Retina (tissue), 1 donor: ENCODE data around the gene CALCOCO1.

Experiments used
- DNase-seq: peaks from one replicate; pipeline ENCODE4 v3.0.0-alpha.2; 2016

The CALCOCO1 gene

DNA sequence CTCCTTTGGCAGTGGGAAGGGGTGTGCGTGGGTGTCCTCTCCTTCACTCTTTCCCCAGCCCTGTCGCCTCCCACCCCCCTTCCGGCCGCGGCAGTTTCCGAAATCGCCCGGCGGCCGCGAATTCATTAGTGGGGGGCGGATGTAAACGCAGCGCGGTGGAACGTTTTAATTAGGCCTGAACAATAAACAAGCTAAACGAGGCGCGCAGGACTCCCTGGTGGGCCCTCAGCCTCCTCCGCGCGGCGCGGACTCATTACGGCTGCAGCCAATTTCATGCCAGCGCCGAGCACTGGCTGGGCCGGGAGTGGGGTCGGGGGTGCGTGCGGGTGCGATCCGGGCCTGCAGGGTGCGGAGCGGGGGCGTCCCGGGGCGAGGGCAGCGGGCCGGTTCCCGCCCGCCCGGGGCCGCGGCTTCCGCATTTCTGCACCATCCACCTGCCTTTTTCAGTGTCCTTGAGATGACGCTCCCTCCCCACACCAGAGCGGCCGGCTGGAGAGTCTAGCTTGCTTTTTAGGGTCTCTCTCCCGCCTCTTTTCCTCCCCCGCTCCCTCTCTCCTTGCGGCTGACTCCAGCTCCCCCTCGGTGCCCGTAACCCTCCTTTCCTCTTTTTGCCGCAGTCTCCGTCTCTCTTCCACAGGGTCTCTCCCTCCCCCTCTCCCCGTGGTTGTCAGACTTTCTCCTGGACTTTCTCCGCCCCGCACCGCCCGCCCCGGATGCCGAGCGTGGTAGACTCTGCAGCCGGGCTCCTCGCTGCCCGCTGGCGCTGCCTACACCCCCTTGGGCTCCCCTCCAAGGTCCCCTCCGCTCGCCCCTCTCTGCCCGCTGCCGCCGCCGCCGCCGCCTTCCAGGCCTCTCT is 24.3 kb upstream of the CALCOCO1 start, which contains the start of gene CISTR:
Gene CISTR (minus strand): TSS at position 644 of the 856 bp plus-strand sequence.
- peak; percentile 91 for DNase-seq

DNA sequence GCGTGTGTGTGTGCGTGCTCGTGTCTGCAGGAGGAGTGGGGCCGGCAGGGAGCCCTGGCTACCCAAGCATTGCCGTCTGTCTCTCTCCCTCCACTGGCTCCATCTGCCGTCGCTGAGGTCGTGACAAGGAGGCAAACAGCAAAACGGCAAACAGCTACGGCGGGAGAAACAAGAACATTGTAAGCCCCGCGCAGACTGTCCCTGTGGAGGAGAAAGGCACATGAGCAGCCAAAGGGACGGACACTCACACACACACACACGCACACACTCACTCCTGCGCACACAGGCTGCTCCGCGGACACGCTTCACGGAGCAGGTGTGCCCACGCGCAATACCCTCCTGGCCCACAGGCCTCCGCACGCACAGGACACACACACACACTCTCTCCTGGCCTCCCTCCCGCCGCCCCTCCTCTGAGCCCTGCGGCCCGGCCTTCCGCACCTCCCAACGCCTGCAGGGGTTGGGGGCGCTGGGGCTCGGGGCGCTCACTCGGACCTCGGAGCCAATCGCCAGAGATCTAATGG is 23.6 kb upstream of the CALCOCO1 start:
- DNase-seq, result peak; percentile 87

DNA sequence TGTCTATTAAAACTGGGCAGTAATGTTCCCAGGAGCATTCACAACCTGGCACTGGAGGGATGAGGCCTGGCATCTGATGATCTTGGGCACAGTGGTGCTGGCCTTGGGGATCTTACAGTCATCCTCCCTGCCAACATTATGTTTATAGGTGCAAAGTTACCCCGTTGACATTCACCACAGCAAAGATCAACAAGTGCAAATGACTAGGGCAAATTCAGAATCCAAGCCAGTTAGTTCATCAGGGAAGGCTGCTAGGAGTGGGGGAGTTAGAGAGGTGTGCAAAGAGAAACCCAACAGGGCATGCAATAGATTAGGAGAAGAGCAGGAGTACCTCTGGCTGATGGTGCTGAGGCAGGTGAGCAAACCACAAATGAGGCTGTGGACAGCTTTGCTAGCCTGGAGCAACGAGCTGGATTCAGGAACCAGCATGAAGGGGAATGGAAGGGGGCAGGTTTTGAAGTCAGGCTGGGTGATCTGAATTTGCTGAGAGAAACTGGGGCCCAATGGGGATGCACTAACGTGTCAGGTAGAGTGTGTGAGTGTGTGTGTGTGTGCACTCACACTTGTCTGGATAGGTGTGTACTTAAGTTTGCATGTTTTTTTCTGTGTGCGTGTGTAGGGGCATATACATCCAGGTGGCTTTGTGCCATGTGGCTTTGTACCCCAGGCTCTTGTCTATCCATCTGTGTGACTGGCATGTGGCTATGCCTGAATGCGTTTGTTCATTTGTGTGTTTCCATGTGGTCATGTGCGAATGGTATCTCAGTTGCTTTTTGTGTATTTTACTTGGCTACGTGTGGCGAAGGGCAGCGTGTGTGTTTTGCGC is 22.9 kb upstream of the CALCOCO1 start:
- DNase-seq, result no peak

DNA sequence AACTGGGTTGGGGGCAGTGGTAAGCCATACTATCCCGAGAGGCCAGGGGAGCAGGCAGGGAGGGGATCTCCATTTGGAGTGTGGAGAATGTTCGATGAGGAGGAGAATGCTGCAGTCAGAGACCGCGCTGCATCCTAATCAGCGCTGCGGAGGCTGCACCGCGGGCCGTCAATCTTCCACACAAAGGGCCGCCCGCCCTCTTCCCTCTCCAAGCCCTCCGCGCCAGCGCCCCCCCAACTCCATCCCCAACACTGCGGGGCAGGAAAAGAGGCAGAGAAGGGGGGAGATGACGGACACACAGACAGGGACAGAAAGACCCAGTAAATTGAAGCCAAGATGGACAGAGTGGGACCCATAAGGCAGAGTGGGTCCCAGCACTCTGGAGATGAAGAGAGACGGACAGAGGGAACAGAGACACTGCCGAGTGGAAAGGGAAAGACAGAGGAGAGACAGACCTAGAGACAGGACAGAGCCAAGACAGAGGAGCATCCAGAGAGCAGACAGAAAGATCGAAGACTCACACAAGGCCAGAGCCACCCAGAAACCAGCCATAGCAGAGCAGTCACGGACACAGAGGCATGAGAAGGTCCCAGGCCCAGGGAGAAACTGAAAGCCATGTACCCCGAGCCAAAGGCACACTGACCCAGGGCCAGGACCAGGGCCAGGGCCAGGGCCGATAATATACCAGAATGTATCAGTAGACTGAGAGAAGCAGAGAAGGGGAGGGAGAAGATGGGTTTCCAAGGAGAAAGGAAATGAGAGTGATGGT is 21.0 kb upstream of the CALCOCO1 start:
- peak; percentile 78 for DNase-seq

DNA sequence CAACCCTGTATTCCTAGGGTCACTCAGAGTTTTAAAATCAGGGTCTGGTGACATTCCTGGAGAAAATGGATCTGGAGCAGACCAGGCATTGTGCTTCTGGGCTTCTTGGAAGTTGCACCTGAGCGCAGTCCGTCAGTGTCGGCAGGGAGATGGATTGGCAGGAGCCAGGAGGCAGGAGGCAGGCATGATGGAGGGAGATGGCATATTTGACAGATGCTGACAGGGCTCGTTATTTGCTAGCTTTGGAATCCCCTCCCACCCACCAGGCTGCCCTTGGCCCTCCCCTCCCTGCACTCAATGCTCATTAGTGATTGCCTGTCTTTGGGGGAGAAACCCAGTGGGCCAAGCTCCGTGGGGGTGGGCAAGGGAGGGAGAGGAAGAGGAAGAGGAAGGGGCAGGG is 19.8 kb upstream of the CALCOCO1 start:
- DNase-seq, result no peak

DNA sequence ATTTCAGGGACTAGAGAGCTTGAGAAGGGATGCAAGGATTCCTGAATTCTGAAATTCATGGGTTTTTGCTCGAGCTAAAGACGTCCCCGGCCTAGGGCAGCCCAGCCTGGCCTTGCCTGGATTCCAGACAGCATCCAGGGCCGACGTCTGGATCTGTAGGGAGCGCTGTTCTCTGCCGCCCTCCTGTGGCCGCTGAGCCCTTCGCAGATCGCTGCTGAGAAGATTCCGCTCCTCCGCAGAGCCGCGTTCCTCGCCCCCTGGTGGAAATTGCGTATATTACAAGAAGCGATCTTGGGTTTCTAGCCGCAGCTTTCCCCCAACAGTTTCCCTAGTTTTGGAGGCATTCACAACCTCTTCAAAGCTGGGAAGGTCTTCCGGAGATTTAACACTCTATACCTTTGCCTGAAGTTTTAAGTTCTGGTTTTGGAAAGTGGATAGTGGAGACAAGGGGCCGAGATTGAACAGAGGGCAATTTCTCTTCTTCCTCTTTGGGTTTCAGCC is 19.4 kb upstream of the CALCOCO1 start:
- peak; percentile 96 for DNase-seq

DNA sequence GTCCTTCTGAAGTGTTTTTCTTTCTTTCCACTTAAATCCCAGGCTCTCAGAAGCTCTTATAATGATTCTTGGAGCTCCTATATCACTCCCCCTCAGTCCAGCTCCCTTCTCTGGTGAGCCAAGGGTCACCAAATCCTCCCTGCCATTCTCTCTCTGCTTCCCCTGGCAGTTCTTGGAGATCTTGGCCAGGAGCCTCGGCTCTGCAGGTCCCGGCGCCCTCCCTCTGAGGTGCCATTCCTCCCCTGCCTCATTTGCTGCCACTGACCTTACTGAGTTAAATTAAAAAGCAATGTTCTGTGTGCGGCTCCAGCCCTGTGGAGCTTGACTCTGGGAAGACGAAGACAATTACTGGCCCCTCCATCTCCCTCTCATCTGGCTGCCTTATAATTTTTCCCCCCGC is 17.5 kb upstream of the CALCOCO1 start:
- peak; percentile 38 for DNase-seq

DNA sequence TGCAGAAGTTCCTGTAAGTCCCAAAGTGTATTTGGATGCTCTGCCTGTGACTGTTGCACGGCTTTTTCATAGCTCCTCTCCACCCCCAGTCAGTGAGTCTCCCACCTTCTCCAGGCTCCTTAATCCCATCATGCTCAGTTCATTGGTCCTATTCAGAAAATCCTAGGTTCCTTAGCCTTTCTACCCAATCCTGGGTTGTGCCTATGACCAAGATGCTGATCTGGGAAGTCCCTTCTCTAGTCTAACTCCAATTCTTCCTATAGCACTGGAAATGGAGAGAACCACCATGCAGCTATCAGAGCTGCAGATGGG is 16.8 kb upstream of the CALCOCO1 start:
- DNase-seq, result peak; percentile 13

DNA sequence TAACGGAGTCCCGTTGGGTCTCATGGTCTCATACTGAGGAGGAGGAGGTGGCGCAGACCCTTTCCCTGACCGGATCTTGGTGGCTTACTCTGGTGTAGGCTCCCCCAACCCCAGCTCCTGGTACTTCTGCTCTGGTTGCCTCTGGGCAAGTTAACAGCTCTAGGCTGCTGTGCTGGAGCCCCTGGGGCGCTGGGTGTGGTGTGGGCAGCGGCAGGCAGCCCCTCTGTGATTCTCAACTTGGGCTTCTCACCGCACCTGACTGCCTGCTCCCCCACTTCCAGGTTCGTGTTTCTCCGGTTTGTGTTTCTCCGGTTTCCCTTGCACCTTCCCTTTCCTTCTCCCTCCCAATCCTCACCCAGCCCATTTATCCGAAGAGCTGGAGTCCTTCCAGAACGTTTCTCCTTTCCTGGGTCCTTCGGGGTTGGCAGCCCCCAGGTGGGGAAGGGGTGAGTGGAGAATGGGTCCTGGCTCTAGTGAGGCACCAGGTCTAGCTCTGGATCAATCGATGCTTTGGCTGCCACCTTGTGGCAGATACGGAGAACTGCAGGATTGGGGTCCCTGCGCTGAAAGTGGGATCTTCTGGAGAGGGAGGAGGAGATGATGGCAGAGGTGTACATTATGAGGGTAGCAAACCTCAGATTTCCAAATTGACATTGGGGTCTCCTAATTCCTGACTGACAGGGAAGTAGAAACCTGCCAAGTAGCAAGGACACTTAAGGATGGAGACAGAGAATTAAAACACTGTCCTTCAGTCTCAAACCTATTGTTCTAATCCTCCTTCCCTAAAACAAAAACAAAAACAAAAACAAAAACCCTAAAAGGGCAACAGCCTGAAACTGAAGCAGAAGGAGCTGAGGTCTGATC is 16.2 kb upstream of the CALCOCO1 start:
- peak; percentile 90 for DNase-seq

DNA sequence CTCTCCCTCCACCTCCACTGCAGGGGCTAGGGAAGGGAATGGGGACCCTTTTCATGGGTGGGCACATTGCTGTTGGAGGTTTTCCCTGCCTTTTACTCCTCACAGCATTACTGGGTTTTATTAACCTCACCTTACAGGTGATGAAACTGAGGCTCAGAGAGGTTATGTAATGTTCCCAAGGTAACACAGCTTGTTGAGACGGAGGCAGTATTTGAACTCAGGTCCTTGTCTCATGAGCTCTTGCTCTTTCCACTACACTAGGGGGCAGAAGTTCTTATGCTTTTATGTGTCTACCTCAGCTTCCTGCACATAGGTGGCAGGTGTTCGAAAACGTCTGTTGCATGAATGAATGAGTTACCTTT is 12.9 kb upstream of the CALCOCO1 start:
- no peak for DNase-seq

DNA sequence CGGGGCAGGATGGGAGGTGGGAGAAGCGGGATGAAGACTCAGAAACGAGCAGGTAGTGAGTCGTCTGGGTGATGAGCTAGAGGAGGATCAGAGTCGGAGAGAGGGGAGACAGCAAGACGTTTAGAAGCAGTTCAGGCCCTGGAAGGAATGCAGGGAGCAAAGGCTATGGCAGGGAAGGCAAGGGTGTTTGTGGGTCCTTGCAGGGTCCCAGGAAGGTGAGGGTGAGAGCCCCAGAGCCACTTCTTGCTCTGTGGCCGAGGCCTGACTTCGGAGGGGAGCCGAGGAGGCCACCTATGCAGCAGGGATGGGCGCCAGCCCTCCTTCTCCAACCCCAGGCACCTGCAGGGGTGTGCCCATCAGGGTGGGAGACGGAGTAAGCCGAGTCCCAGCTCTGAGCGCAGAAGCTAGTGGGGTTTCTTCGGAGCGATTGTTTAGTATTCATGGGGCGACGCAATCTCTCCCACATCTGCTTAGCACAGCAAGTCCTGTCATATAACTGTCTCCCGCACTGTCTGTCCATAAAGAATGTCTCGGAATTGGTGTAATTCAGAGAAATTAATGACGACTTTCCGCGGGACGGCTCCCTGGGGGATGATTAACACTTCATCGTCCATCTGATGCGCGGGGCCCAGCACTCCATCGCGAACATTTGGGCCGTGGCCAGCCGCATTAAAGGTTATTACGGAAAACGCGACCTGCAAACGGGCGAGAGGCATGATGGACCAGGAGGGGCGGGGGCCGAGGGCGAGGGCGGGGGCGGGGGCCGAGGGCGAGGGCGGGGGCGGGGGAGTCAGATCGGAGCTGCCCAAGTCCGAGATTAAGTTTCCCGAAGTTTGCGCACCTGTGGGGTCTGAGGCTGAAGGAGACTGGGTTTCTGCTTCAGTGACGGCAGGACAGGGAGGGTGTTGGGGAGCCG is 12.2 kb upstream of the CALCOCO1 start:
- peak; percentile 57 for DNase-seq

DNA sequence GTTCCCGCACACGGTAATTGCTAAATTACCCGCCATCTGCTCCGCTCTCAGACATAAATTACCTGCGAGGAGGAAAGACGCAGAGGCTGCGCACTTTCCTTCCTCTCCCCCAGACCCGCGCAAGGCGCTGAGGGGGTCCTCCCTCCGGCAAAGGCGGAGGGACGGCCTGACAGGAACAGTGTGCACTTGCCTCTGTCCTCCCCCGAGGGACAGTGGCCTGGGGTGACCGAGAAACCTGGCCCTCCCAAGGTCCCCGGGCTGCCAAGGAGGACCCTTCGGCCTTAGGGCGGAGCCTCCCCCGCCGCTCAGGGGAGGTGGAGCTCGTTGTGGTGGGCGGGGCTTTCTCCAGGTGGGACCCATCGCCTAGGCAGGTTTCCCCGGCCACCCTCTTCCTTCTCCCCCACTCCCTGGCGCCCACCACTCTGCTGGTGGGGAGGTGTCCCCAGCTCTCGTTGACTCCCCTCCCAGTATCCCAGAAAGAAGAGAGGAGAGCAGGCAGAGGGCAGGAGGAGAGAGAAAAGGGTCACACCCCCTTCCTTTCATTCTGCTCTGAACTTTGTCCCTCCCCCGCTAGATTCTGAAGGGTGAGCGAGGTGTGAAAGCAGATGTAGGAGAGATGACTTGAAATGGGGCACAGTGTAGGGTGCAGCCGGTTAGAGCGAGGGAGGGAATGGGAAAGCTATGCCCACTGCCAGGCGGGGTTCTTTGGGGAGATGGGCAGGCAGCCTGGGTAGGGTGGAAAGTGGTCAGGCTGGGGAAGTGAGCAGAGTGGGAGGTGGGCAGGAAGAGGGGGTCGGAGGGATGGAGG is 11.4 kb upstream of the CALCOCO1 start:
- peak; percentile 56 for DNase-seq

DNA sequence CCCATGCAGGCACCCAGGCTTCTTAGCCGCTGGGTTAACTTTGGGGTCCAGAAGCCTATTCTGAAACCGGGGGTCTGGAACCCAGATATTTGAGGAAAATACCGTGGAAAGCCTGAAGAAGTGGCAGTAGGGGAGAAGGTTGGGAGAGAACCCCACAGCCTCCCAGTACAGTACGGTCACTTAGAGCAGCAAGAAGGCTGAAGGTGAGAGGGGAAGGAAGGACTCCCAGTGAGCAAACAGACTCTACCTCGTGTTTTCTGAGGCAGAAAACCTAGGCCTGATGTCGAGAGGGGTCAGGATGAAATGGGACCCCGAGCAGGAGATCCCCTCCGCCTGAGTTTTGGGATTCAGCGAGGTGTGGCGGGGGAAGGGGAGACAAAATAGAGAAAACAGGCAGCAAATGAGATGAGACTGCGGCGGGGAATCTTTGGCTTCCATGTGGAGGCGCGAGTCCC is 10.7 kb upstream of the CALCOCO1 start:
- DNase-seq, result peak; percentile 54

DNA sequence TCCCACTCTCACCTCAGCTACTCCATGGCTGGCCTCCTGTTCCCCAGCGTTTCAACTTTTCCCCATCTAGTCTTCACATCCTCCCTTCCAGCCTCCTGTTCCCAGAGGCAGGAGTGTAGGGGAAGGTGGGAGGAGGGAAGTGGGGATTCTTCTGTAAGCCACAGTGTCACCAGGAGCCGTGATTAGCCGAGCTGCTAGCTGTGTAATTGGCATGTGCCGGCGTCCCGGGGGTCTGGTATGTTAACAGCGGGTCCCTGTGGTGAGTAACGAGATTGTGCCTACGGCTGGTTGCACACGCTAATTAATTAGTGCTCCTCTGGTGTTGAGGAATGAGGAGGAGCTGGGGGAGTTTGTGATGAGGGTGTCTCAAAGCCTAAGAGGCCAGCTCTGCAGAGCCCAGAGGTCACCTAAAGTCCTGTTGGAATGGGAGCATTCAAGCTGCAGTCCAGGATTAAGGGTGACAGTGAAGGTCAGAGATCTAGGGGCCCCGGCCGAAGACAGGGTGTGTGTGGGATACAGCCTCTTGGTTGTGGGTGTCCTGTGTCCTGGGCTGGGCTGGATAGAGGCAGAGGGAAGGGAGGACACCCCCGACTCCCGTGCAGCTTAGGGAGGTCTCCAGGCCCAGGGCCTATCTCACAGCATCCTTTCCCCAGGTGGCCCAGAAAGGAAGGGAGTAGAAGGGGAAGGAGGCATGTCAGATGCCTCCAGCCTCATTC is 10.0 kb upstream of the CALCOCO1 start:
- peak; percentile 85 for DNase-seq

DNA sequence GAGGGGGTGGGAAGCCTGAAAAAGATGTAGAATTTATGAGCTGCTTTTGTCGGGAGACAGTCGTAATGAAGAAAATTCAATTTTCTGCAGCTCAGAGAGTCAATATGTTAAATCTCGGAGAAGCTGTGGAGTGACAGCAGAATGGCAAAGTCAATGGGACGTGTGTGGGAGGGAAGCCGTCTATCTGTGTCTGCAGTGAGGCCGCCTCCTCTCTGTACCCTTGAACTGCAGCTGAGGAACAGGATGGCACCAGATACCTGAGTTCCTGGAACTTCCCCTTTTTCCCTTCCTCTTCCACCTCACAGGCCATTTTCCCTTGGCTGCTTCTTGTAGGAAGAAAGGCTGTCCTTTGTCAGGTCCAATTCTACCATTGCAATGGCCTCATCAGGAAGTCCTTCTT is 9.3 kb upstream of the CALCOCO1 start:
- DNase-seq, result no peak

DNA sequence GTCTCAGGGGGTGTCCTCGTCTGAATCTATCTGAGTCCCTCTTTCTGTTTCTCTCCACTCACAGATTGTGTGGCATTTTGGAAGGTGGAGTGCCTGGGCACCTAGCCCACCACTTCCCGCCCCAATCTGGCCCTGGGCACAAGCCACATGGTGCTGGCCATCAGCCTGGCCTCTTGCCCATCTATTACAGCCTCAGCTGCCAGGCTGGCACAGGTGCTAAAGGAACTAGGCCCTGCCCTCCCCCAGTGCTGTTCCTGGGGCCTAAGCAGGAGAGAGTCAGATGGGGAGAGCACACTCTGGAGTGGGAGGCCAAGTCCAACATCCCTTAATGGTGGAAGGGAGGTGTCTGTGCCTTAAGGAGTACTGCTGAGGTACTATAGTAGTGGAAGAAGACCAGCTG is 8.3 kb upstream of the CALCOCO1 start:
- DNase-seq, result no peak

DNA sequence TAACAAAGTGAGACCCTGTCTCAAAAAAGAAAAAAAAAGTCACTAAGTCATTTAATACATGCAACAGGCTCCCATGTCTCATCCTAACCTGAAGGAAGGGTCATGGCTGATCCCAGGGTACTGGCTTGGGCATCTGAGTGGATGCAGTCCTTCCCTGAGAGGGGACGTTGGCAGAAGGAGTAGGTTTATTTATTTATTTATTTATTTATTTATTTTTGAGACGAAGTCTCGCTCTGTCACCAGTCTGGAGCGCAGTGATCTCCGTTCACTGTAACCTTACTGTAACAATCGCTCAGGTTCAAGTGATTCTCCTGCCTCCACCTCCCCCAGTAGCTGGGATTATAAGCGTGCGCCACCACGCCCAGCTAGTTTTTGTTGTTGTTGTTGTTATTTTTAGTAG is 7.2 kb upstream of the CALCOCO1 start:
- DNase-seq, result no peak

DNA sequence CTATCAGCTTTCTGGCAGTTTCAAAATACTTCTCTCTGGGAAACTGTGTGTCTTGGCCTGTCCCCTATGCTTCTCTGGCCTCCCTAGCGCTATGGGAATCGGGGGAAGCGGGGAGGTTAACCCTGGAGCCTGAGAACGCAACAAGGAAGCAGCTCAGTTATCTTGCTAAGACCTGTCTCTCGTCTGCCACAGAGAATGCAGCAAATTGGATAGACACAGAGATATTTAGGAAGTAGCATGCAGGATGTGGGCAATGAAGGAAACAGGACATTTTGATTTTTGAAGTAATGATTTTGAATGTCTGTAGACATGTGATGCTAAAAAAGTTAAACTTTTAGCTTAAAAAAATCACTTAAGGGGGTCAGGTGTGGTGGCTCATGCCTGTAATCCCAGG is 6.6 kb upstream of the CALCOCO1 start:
- no peak for DNase-seq
